Lower leg skin (tissue), 3 donors: ENCODE data around the gene PDZD8.

ENCODE experiments used
- POLR2A ChIP-seq, 2 donors: fragments of 450-650 bp; IDR thresholded peaks; one replicate each; pipeline ENCODE4 v1.6.1; 2016 to 2017; ENCODE audit warnings: antibody characterized with exemption in 2 of 2, mild to moderate bottlenecking in 1 of 2, moderate library complexity in 1 of 2
- TF ChIP-seq, protein P1 (sequence below), 3 donors: fragments of 450-650 bp; IDR thresholded peaks; one replicate each; pipeline ENCODE4 v1.5.1; 2016; ENCODE audit warnings: antibody characterized with exemption in 3 of 3, mild to moderate bottlenecking in 3 of 3, moderate library complexity in 2 of 3

DNA sequence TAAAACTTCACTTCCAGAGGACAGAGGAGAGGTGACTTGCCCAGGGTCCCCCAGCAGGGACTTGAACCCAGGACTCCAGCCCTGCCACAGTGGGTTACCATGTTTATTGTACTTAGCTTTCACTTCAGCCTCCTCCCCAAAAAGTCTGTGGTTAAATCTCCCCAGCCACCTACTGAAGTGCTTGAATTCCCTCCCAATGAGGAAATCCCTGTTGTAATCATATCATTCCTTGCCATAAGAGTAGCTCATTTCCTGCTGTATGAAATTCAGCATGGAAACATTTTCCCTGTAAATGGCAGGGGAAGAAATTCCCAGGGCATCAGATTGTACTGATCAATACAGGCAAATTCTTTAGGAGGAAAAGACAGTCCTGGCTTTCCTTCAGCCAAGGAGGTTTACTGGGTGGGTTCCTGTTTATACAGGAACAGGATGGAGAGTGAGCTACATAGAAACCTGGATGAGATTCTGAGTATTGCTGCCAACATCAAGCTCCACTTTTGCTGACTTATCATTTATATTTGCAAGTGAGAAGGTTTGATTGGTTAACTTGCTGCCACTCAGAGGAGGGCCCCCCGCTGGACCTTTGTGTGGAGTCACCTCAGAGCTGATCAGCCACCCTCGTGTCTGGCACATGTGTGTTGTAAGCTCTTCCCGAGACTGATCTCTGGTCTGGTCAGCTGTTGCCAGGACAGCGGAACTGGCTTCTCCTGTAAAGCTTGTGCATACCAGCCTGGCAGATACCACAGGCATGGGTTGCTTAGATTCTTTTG, 16.4 kb upstream of the PDZD8 start:
- TF ChIP-seq, protein P1, sequence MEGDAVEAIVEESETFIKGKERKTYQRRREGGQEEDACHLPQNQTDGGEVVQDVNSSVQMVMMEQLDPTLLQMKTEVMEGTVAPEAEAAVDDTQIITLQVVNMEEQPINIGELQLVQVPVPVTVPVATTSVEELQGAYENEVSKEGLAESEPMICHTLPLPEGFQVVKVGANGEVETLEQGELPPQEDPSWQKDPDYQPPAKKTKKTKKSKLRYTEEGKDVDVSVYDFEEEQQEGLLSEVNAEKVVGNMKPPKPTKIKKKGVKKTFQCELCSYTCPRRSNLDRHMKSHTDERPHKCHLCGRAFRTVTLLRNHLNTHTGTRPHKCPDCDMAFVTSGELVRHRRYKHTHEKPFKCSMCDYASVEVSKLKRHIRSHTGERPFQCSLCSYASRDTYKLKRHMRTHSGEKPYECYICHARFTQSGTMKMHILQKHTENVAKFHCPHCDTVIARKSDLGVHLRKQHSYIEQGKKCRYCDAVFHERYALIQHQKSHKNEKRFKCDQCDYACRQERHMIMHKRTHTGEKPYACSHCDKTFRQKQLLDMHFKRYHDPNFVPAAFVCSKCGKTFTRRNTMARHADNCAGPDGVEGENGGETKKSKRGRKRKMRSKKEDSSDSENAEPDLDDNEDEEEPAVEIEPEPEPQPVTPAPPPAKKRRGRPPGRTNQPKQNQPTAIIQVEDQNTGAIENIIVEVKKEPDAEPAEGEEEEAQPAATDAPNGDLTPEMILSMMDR (IDR thresholded peaks at IDR 0.05), result no peak
- no peak for TF ChIP-seq POLR2A (IDR thresholded peaks at IDR 0.05)
